Measurements from ENCODE around the gene DBP.

The DBP gene

DNA sequence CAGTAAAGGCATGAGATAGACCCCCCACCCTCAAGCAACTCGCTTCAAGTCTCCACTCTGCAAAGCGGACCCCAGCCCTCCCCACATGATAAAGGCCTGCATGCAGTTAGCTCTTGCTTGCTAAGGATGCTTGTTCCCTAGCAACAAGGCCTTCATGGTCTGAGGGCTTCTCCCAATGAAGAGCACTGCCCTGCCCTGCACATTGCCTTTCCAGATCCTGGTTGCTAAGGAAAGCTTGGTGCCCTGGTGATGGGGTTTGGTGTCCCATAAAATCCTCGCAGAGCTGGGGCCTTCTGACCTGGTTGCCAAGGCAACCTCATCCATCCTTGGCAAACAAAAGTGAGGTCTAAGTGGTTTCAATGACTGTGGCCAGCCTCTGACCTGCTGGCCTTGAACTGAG is 6.0 kb downstream of the DBP start:
- intact Hi-C loops (cut with DNase I; ENCODE audit: low total_unique reads), result no loop called here
- H3K4me3 ChIP-seq, result no peak overlapping the region
- H3K9me3 ChIP-seq, result no peaks in the 10 kb centered on the region
- peaks cover 0 to 49% (median 36%) of the 10 kb centered on the region in 4 donors for H3K4me1 ChIP-seq
- H3K27ac ChIP-seq, result peak overlapping the region in 1 of 2 donors; percentile 5
- peaks cover 0 to 61% (median 1%) of the 10 kb centered on the region in 3 donors for H3K36me3 ChIP-seq
- TF ChIP-seq, protein P1, sequence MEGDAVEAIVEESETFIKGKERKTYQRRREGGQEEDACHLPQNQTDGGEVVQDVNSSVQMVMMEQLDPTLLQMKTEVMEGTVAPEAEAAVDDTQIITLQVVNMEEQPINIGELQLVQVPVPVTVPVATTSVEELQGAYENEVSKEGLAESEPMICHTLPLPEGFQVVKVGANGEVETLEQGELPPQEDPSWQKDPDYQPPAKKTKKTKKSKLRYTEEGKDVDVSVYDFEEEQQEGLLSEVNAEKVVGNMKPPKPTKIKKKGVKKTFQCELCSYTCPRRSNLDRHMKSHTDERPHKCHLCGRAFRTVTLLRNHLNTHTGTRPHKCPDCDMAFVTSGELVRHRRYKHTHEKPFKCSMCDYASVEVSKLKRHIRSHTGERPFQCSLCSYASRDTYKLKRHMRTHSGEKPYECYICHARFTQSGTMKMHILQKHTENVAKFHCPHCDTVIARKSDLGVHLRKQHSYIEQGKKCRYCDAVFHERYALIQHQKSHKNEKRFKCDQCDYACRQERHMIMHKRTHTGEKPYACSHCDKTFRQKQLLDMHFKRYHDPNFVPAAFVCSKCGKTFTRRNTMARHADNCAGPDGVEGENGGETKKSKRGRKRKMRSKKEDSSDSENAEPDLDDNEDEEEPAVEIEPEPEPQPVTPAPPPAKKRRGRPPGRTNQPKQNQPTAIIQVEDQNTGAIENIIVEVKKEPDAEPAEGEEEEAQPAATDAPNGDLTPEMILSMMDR (IDR thresholded peaks at IDR 0.05), result no peak
- DNase-seq, result no peak
- no peaks in the 10 kb centered on the region for H3K27me3 ChIP-seq

DNA sequence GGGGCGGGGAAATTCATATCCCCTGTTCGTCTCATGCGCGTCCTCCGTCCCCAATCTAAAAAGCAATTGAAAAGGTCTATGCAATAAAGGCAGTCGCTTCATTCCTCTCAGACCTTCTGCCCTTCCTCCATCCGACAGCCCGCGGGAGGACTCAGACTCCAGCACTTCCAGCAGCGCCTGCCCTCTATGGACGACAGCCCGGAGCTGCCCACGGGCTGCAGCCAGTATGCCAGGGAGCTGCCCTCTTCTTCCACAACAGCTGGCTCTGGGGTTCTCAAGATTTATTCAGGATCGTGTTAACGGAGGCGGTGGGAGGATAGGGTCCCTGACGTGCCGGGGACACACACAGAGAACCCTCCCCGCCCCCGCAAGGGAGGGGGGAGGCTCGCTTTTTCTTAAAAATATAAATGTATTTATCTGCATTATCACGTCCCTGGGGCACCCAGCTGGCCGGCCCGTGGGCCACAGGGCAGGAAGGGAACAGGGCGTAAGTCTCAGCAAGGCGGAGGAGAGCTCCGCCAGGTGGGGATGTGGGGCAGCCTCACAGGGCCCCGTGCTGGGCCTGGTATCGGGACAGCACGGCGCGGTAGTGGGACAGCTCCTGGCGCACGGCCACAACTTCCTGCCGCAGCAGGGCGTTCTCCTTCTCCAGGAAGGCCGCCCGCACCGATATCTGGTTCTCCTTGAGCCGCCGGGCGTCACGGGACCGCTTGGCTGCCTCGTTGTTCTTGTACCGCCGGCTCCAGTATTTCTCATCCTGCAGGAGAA is 6.7 kb downstream of the DBP start:
- peaks cover 0 to 69% (median 7%) of the 10 kb centered on the region in 3 donors for H3K36me3 ChIP-seq
- DNase-seq, result peak; percentile 74 to 81
- no peaks in the 10 kb centered on the region for H3K9me3 ChIP-seq
- intact Hi-C loops (cut with DNase I; ENCODE audit: low total_unique reads), result no loop called here
- H3K27me3 ChIP-seq, result no peaks in the 10 kb centered on the region
- no peak overlapping the region for H3K4me3 ChIP-seq
- peak overlapping the region; percentile 5 to 35 for H3K27ac ChIP-seq
- TF ChIP-seq, protein P1 (IDR thresholded peaks at IDR 0.05), result no peak
- H3K4me1 ChIP-seq, result peaks cover 0 to 46% (median 33%) of the 10 kb centered on the region in 4 donors

DNA sequence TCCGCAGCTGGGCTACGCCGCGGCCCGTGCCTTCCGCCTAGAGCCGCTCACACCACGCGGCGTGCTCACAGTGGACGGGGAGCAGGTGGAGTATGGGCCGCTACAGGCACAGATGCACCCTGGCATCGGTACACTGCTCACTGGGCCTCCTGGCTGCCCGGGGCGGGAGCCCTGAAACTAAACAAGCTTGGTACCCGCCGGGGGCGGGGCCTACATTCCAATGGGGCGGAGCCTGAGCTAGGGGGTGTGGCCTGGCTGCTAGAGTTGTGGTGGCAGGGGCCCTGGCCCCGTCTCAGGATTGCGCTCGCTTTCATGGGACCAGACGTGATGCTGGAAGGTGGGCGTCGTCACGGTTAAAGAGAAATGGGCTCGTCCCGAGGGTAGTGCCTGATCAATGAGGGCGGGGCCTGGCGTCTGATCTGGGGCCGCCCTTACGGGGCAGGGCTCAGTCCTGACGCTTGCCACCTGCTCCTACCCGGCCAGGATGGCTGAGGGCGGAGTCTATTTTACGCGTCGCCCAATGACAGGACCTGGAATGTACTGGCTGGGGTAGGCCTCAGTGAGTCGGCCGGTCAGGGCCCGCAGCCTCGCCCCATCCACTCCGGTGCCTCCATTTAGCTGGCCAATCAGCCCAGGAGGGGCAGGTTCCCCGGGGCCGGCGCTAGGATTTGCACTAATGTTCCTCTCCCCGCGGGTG is 7.4 kb downstream of the DBP start:
- no peaks in the 10 kb centered on the region for H3K27me3 ChIP-seq
- H3K4me1 ChIP-seq, result peaks cover 0 to 48% (median 34%) of the 10 kb centered on the region in 4 donors
- H3K27ac ChIP-seq, result peak overlapping the region; percentile 5 to 35
- H3K9me3 ChIP-seq, result no peaks in the 10 kb centered on the region
- TF ChIP-seq, protein P1 (IDR thresholded peaks at IDR 0.05), result no peak
- peaks cover 0 to 69% (median 7%) of the 10 kb centered on the region in 3 donors for H3K36me3 ChIP-seq
- H3K4me3 ChIP-seq, result no peak overlapping the region
- intact Hi-C loops (cut with DNase I; ENCODE audit: low total_unique reads), result no loop called here
- peak in 1 of 2 donors; percentile 77 for DNase-seq

DNA sequence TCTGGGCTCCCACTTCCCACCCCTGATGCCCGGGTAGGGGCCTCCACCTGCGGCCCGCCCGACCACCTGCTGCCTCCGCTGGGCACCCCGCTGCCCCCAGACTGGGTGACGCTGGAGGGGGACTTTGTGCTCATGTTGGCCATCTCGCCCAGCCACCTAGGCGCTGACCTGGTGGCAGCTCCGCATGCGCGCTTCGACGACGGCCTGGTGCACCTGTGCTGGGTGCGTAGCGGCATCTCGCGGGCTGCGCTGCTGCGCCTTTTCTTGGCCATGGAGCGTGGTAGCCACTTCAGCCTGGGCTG is 7.9 kb downstream of the DBP start:
- peak in 1 of 2 donors; percentile 68 for DNase-seq

DNA sequence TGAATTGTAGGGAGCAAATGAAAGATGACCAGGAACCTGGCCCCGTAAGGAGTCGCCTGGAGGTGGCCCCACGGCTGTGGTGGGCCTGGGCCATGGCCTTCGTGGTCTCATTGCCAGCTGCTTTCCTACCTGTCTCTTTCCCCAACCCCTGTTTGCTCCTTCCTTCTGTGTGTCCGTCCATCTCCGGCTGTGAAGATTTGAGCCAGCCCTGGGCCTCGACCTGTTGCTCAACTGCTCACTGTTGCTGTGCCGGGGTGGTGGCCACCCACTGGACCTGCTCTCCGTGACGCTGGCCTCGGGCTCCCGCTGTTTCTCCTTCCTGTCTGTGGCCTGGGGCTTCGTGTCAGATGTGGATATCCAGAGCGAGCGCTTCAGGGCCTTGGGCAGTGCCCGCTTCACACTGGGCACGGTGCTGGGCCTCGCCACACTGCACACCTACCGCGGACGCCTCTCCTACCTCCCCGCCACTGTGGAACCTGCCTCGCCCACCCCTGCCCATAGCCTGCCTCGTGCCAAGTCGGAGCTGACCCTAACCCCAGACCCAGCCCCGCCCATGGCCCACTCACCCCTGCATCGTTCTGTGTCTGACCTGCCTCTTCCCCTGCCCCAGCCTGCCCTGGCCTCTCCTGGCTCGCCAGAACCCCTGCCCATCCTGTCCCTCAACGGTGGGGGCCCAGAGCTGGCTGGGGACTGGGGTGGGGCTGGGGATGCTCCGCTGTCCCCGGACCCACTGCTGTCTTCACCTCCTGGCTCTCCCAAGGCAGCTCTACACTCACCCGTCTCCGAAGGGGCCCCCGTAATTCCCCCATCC is 8.5 kb downstream of the DBP start:
- peaks cover 0 to 69% (median 7%) of the 10 kb centered on the region in 3 donors for H3K36me3 ChIP-seq
- intact Hi-C loops (cut with DNase I; ENCODE audit: low total_unique reads), result no loop called here
- TF ChIP-seq, protein P1 (IDR thresholded peaks at IDR 0.05), result no peak
- H3K9me3 ChIP-seq, result no peaks in the 10 kb centered on the region
- peaks cover 0 to 48% (median 31%) of the 10 kb centered on the region in 4 donors for H3K4me1 ChIP-seq
- H3K27me3 ChIP-seq, result no peaks in the 10 kb centered on the region
- peak in 1 of 2 donors; percentile 74 for DNase-seq
- H3K27ac ChIP-seq, result no peak overlapping the region
- no peak overlapping the region for H3K4me3 ChIP-seq

More for the DNA sequence above, 7.9 kb downstream of the DBP start:
- Histone ChIP-seq H3K9me3 (no peaks in the 10 kb centered on the region), H3K36me3 (peaks cover 0 to 69% (median 7%) of the 10 kb centered on the region in 3 donors), H3K4me1 (peaks cover 0 to 50% (median 35%) of the 10 kb centered on the region in 4 donors), H3K27me3 (no peaks in the 10 kb centered on the region), H3K4me3 (no peak overlapping the region), H3K27ac (peak overlapping the region in 1 of 2 donors; percentile 5)
- TF ChIP-seq, protein P1 (IDR thresholded peaks at IDR 0.05), result no peak
- intact Hi-C loops (cut with DNase I; ENCODE audit: low total_unique reads), result no loop called here

Data from tibial artery (tissue), 4 donors.